GM18519 (cell line): Measurements from ENCODE around the gene MORN1.

Source experiments
- ATAC-seq: cut with Tn5 transposase; IDR thresholded peaks from one replicate; pipeline ENCODE4 v1.9.1; 2021; ENCODE audit warnings: mild to moderate bottlenecking, moderate library complexity; ENCODE audit not compliant: unreplicated experiment, low FRiP score

The MORN1 gene

GRCh38 chr1:2353551-2354438 lies 37.6 kb downstream of the MORN1 start:
- no peak for ATAC-seq

GRCh38 chr1:2352897-2353550 lies 38.3 kb downstream of the MORN1 start:
- ATAC-seq = no peak

GRCh38 chr1:2352341-2352896 lies 38.9 kb downstream of the MORN1 start:
- no peak for ATAC-seq

- ATAC-seq = no peak
Observed at GRCh38 chr1:2351723-2352122, 39.6 kb downstream of the MORN1 start.

- no peak for ATAC-seq
Observed at GRCh38 chr1:2350911-2351655, 40.3 kb downstream of the MORN1 start.

GRCh38 chr1:2350501-2350900 lies 40.9 kb downstream of the MORN1 start:
- no peak for ATAC-seq

GRCh38 chr1:2349806-2350205 lies 41.5 kb downstream of the MORN1 start:
- ATAC-seq = no peak

GRCh38 chr1:2348346-2349325 lies 42.7 kb downstream of the MORN1 start:
- no peak for ATAC-seq

GRCh38 chr1:2347896-2348295 lies 43.5 kb downstream of the MORN1 start:
- ATAC-seq = no peak

GRCh38 chr1:2347409-2347785 lies 44.0 kb downstream of the MORN1 start:
- ATAC-seq = no peak

- ATAC-seq = no peak
Observed at GRCh38 chr1:2346691-2347408, 44.5 kb downstream of the MORN1 start.

- ATAC-seq = no peak
Observed at GRCh38 chr1:2345297-2346075, 45.9 kb downstream of the MORN1 start.

- ATAC-seq = no peak
Observed at GRCh38 chr1:2344744-2345296, 46.5 kb downstream of the MORN1 start.

GRCh38 chr1:2344121-2344681 lies 47.2 kb downstream of the MORN1 start:
- no peak for ATAC-seq

GRCh38 chr1:2343023-2343935 lies 48.1 kb downstream of the MORN1 start:
- no peak for ATAC-seq

- no peak for ATAC-seq
Observed at GRCh38 chr1:2342384-2343022, 48.9 kb downstream of the MORN1 start.
